ENCODE results near the gene ATCAY. TPM values are rescaled to one million over a fixed set of nuclear protein-coding genes. Genes with fewer than 3 reads are reported as not detected.

The ATCAY gene
- total RNA-seq, result 1 to 10 TPM in 1 of 3 donors, under 1 TPM in 2; 0.09 to 2.2 (median 0.22) TPM
- long read RNA-seq, donor 1, partial matches to known transcripts, result 0 of 1 reads
- long read RNA-seq, donor 1, other reads (novel, unspliced or antisense), result 1 of 1 reads
- long read RNA-seq, donor 2, partial matches to known transcripts, result 0 of 1 reads
- long read RNA-seq, donor 2, other reads (novel, unspliced or antisense), result 1 of 1 reads

GRCh38 chr19:3880471-3881271, at the start of gene ATCAY:
TSS of gene ATCAY (plus strand) at chr19:3880685. CDS start at chr19:3885768, 5,083 bp downstream.
- intact Hi-C loops (cut with DNase I, micrococcal nuclease), result no loop called here
- H3K4me1 ChIP-seq (ENCODE audit: low read depth), result no peaks in the 10 kb centered on the region
- no peaks in the 10 kb centered on the region for H3K36me3 ChIP-seq (ENCODE audit: low read depth)
- H3K9me3 ChIP-seq, result no peaks in the 10 kb centered on the region
- TF ChIP-seq CTCF (IDR thresholded peaks at IDR 0.05), result no peak
- no peak within 1 kb of the TSS for H3K4me3 ChIP-seq
- no peak for ATAC-seq
- DNase-seq, result no peak

GRCh38 chr19:3831601-3832000, 48.9 kb upstream of the ATCAY start:
- Histone ChIP-seq H3K4me3 (no peak overlapping the region), H3K4me1 (ENCODE audit: low read depth) (no peaks in the 10 kb centered on the region), H3K36me3 (ENCODE audit: low read depth) (no peaks in the 10 kb centered on the region), H3K9me3 (no peaks in the 10 kb centered on the region)
- DNase-seq (no peak), ATAC-seq (no peak)
- intact Hi-C loops (cut with DNase I, micrococcal nuclease), result no loop called here
- no peak for TF ChIP-seq CTCF (IDR thresholded peaks at IDR 0.05)

GRCh38 chr19:3832001-3832400, 48.5 kb upstream of the ATCAY start:
- H3K9me3 ChIP-seq, result no peaks in the 10 kb centered on the region
- H3K4me1 ChIP-seq (ENCODE audit: low read depth), result no peaks in the 10 kb centered on the region
- intact Hi-C loops (cut with DNase I, micrococcal nuclease), result no loop called here
- no peak overlapping the region for H3K4me3 ChIP-seq
- DNase-seq, result no peak
- no peak for TF ChIP-seq CTCF (IDR thresholded peaks at IDR 0.05)
- ATAC-seq, result no peak
- no peaks in the 10 kb centered on the region for H3K36me3 ChIP-seq (ENCODE audit: low read depth)

- no peaks in the 10 kb centered on the region for H3K4me1 ChIP-seq (ENCODE audit: low read depth)
- no peaks in the 10 kb centered on the region for H3K36me3 ChIP-seq (ENCODE audit: low read depth)
- intact Hi-C loops (cut with DNase I, micrococcal nuclease), result no loop called here
- DNase-seq (no peak), ATAC-seq (no peak)
- no peak overlapping the region for H3K4me3 ChIP-seq
- no peaks in the 10 kb centered on the region for H3K9me3 ChIP-seq
- TF ChIP-seq CTCF (IDR thresholded peaks at IDR 0.05), result no peak
Measured at GRCh38 chr19:3833578-3834348, 46.7 kb upstream of the ATCAY start.

GRCh38 chr19:3834349-3835054, 46.0 kb upstream of the ATCAY start:
- TF ChIP-seq CTCF (IDR thresholded peaks at IDR 0.05), result no peak
- Histone ChIP-seq H3K36me3 (ENCODE audit: low read depth) (no peaks in the 10 kb centered on the region), H3K4me1 (ENCODE audit: low read depth) (no peaks in the 10 kb centered on the region), H3K9me3 (no peaks in the 10 kb centered on the region), H3K4me3 (no peak overlapping the region)
- ATAC-seq (no peak), DNase-seq (no peak)
- intact Hi-C loops (cut with DNase I, micrococcal nuclease), result no loop called here

All from mucosa of descending colon (tissue), 3 donors.